Measurements from ENCODE around the gene MIA2.
"Not testable (repeated sequence)": the region's sequence is repeated elsewhere in the genome, so short reads cannot be mapped to it uniquely, and the experiment has no call there.

MIA2 gene

DNA sequence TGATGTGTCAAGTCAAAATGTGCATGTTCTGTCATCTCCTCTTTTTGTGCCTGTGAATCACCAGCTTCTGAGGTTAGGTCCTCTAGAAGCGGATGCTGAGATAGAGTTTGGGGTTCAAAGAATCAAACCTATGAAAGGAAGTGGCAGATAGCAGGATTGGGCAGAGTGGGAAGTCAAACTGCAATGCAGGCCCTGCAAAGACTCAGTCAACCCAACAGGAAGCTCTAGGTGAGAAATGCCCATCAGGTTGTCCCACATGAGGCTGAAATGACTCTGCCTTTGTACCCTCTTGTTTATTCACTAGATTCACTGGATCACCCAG lies 4.5 kb upstream of the MIA2 start:
- peak; percentile 60 for FAIRE-seq

DNA sequence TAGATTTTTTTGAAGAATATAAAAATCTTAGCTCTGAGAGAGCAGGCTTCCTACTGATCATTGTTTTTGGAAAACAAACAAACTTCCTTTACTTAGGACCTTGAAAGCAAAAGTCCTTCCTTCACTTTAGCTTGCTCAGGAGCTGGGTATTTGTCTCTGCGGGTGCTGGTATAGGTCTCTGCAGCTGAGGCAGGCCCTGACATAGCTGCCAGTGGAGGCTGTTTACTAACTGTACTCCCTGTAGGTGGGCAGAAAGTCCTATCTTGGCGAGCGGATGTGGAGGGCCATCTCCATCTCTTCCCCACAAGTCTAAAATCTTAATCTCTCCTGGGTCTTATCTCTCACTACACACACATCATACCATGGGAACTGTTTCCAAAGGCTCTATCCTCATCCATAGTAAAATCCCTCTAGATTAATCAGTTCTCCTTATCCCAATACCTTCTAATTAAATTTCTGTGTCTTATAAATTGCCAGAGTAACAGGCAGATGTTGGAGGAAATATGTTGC lies 4.1 kb upstream of the MIA2 start:
- FAIRE-seq, result no peak
- no peak for DNase-seq (ENCODE audit: extremely low spot score, insufficient read length, low read depth)

More for the DNA sequence above, 4.5 kb upstream of the MIA2 start:
- peak; percentile 12 for DNase-seq (ENCODE audit: extremely low spot score, insufficient read length, low read depth)

DNA sequence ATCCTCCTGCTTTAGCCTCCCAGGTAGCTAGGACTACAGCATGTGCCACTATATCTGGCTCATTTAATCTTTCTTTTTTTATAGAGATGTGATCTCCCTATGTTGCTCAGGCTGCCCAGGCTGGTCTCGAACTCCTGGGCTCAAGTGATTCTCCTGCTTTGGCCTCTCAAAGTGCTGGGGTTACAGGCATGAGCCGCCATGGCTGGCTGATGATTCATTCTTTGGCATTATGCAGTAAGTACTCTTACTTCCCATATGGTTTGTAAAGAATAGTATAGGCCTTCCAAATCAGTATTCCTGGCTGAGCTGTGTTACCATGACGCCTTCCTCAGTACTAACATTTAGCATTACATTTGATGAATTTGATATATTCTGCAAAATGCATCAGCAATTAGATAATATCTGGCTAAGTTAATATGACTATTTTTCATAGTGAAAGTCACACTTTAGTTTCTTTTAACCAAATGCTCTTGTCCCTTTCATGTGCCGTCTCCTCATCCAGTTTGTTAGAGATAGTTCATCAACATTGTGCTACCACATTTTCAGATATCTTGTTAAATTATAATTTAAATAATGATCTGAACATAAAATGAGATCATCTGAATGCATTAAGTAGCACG lies 3.2 kb upstream of the MIA2 start:
- FAIRE-seq (no peak), DNase-seq (ENCODE audit: extremely low spot score, insufficient read length, low read depth) (no peak)

DNA sequence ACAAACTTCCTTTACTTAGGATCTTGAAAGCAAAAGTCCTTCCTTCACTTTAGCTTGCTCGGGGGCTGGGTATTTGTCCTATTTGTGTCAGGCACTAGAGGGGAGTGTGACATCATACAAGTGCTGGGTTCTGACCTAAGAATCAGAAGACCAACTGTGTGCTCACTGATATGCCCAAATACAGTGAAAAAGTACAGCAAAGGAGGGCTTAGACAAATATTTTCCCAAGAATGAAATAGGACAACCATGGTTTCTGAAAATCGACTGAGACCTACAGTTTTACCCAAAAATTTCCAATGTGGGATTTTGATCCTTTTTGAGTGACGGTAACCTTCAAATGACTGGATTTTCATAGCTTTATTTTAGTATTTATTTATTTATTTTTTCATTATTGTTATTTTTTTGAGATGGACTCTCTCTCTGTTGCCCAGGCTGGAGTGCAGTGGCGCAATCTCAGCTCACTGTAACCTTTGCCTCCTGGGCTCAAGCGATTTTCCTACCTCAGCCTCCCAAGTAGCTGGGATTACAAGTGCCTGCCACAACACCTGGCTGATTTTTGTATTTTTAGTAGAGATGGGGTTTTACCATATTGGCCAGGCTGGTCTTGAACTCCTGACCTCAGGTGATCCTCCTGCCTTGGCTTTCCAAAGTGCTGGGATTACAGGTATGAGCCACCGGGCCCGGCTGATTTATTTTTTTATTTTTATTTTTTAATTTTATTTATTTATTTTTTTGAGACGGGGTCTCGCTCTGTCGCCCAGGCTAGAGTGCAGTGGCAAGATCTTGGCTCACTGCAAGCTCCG lies 1.8 kb upstream of the MIA2 start:
- FAIRE-seq, result peak; percentile 82
- DNase-seq (ENCODE audit: extremely low spot score, insufficient read length, low read depth), result peak; percentile 17

DNA sequence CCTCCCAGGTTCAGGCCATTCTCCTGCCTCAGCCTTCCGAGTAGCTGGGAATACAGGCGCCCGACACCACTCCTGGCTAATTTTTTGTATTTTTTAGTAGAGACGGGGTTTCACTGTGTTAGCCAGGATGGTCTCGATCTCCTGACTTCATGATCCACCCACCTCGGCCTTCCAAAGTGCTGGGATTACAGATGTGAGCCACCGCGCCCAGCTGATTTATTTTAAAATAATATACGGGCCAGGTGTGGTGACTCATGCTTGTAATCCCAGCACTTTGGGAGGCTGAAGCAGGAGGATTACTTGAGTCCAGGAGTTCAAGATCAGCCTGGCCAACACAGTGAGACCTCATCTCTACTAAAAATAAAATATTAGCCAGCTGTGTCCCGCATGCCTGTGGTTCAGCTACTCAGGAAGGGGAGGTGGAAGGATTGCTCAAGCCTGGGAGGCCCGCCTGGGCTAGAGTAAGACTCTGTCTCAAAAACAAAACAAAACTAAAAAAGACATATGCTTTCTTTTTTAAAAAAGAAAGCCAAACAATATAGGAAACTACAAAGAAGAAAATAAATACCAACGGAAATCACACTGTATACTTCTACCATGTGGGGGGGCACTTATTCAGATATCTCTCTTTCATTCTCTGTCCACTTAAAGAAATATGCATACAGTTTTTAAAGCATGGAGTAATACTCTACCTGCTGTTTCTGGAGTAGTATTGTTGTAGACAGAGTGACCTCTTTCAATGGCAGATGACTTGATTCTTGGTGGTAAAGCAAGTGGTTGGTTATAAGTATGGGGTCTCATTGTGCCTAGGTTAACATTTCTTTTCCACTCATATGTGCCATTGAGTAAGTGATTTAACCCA lies 930 bp upstream of the MIA2 start:
- DNase-seq (ENCODE audit: extremely low spot score, insufficient read length, low read depth) (no peak), FAIRE-seq (peak; percentile 58)

DNA sequence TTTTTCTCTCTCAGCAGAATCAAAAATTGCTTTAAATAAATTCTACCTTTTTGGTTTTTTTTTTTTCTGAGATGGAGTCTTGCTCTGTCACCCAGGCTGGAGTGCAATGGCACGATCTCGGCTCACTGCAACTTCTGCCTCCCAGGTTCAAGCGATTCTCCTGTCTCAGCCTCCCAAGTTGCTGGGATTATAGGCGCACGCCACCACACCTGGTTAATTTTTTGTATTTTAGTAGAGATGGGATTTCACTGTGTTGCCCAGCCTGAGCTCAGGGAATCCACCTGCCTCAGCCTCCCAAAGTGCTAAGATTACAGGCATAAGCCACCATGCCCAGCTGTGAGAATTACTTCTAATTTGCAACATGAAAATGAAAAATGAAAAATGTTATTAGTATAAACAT lies 1.3 kb downstream of the MIA2 start:
- DNase-seq (ENCODE audit: extremely low spot score, insufficient read length, low read depth); FAIRE-seq: not testable (repeated sequence)

DNA sequence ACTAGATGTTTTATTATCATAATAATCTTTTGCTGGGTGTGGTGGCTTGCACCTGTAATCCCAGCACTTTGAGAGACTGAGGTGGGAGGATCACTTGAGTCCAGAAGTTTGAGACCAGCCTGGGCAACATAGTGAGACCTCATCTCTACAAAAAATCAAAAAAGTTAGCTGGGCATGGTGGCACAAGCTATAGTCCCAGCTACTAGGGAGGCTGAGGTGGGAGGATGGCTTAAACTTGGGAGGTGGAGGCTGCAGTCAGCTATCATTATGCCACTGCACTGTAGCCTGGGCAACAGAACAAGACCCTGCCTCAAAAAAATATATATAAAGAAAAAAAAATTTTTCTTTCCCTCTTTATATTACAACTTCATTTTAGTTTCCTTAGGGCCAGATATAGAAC lies 1.8 kb downstream of the MIA2 start:
- FAIRE-seq; DNase-seq (ENCODE audit: extremely low spot score, insufficient read length, low read depth): not testable (repeated sequence)

DNA sequence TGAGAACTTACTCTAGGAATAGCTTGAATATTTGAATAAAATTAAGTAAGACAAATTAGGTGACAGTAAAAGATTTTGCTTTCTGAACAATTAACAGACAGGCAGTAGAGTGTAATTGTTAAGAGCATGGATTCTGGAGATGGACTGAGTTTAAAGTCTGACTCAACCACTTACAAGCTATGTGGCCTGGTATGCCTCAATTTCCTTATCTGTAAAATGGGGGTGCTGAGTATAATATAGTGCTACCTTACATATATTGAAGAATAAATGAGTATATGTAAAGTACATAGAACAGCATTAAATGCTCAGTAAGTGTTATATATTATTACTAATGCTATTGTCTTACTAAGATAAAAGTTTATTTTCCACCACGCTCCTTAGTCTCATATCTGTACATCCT lies 7.1 kb downstream of the MIA2 start:
- DNase-seq (ENCODE audit: extremely low spot score, insufficient read length, low read depth) (no peak), FAIRE-seq (no peak)

DNA sequence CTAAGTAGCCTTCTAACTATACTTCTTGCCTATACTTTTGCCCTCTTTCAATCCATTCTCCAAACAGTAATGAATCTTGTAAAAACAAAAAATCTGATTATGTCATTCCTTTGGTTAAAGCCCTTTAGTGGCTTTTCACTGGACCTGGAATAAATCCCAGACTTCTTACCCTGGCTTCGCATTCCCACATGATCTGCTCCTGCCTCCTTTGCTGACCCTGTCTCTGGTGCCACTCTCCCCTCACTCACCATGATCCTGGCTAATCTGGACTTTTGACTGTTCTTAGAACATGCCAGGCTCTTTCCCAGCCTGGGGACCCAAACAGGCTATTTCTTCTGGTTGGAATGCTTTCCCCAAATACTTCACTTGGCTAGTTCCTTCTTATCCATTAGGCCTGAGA lies 7.9 kb downstream of the MIA2 start:
- DNase-seq (ENCODE audit: extremely low spot score, insufficient read length, low read depth), result no peak
- FAIRE-seq, result no peak

DNA sequence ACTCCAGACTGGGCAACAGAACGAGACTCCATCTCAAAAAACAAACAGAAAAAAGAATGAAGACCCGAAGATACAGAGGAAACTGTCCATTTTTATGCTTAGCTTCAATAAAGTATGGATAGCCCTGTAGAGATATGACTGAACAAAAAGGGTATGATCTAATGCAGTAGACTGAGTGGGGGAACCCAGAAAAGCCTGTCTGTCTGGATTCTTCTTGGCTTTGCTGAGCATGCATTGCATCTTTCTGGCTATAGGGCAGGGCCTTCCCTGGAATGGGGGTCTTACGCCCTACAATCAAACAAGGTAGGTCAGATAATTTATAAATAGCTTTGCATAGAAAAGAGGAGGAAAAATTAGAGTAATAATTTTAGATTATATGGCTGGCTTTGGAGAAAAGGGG lies 10.1 kb downstream of the MIA2 start:
- FAIRE-seq (no peak), DNase-seq (ENCODE audit: extremely low spot score, insufficient read length, low read depth) (no peak)

DNA sequence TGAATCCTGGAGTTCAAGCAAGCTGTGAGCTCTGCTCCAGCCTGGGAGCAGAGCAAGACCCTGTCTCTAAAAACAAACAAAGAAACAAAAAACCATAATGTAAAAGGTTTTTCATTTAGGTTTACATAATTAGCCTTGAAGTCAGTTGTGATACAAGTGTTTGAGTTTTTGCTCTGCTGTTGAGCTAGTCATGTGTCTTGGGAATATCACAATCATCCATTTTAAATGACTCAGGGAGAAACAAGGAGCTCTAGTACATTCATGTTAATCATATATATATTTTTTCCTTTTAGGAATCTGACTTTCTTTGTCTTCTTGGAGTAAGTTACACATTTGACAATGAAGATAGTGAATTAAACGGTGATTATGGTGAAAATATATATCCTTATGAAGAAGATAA lies 12.9 kb downstream of the MIA2 start:
- FAIRE-seq (no peak), DNase-seq (ENCODE audit: extremely low spot score, insufficient read length, low read depth) (no peak)

DNA sequence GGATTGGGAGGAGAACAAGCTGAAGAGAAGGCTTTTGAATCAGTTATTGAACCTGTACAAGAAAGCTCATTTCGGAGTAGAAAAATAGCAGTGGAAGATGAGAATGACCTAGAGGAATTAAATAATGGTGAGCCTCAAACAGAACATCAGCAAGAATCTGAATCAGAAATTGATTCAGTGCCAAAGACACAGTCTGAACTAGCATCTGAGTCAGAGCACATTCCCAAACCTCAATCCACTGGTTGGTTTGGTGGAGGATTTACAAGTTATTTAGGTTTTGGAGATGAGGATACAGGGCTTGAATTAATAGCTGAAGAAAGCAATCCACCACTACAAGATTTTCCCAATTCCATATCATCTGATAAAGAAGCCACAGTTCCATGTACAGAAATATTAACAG lies 13.5 kb downstream of the MIA2 start:
- no peak for DNase-seq (ENCODE audit: extremely low spot score, insufficient read length, low read depth)
- no peak for FAIRE-seq

DNA sequence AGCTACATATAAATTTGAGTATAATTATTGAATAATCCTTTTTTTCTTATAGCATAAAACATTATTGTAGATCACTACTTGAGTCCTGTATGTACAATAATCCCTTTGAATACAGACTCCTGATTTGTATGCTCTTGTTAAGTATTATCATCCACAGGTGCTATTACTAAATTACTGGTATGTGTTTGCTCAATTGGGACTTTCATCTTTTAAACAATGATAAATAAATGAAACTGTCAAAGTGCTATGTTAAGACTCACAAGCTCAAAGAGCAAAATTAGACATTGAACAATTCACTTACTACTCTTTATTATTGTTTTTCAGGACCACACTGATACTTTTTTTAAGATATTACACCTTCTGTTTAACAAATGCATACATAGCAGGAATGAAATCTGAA lies 17.8 kb downstream of the MIA2 start:
- DNase-seq (ENCODE audit: extremely low spot score, insufficient read length, low read depth) (no peak), FAIRE-seq (no peak)

DNA sequence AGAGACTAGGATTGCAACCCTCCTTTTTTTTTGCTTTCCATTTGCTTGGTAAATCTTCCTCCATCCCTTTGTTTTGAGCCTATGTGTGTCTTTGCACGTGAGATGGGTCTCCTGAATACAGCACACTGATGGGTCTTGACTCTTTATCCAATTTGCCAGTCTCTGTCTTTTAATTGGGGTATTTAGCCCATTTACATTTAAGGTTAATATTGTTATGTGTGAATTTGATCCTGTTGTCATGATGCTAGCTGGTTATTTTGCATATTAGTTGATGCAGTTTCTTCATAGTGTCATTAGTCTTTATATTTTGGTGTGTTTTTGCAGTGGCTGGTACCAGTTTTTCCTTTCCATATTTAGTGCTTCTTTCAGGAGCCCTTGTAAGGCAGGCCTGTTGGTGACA lies 23.7 kb downstream of the MIA2 start:
- FAIRE-seq; DNase-seq (ENCODE audit: extremely low spot score, insufficient read length, low read depth): not testable (repeated sequence)

DNA sequence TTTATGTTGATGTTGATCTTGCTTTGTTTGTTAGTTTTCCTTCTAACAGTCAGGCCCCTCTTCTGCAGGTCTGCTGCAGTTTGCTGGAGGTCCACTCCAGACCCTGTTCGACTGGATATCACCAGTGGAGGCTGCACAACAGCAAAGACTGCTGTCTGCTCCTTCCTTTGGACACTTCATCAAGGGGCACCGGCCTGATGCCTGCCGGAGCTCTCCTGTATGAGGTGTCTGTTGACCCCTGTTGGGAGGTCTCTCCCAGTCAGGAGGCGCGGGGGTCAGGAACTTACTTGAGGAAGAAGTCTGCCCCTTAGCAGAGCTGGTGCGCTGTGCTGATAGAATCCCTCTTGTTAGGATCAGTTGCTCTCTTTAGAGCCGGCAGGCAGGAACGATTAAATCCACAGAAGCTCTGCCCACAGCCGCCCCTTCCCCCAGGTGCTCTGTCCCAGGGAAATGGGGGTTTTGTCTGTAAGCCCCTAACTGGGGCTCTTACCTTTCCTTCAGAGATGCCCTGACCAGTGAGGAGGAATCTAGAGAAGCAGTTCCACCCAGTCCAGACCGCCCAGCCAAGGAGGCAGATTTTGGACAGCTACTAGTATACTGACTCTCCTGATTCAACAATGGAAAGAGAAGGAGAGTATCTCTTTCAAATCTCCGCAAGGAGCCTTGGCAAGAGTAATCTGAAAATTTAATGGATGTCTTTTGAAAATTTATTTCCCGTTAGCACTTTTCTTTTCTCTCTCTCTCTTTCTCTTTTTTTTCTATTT lies 25.2 kb downstream of the MIA2 start:
- FAIRE-seq (no peak), DNase-seq (ENCODE audit: extremely low spot score, insufficient read length, low read depth) (no peak)

DNA sequence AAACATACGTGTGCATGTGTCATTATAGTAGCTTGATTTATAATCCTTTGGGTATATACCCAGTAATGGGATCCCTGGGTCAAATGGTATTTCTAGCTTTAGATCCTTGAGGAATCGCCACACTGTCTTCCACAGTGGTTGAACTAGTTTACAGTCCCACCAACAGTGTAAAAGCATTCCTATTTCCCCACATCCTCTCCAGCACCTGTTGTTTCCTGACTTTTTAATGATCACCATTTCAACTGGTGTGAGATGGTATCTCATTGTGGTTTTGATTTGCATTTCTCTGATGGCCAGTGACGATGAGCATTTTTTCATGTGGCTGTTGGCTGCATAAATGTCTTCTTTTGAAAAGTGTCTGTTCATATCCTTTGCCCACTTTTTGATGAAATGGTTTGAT lies 26.4 kb downstream of the MIA2 start:
- DNase-seq (ENCODE audit: extremely low spot score, insufficient read length, low read depth); FAIRE-seq: not testable (repeated sequence)

DNA sequence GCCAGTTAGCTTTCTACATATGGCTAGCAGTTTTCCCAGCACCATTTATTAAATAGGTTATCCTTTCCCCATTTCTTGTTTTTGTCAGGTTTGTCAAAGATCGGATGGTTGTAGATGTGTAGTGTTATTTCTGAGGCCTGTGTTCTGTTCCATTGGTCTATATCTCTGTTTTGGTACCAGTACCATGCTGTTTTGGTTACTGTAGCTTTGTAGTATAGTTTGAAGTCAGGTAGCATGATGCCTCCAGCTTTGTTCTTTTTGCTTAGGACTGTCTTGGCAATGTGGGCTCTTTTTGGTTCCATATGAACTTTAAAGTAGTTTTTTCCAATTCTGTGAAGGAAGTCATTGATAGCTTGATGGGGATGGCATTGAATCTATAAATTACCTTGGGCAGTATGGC lies 28.5 kb downstream of the MIA2 start:
- DNase-seq (ENCODE audit: extremely low spot score, insufficient read length, low read depth); FAIRE-seq: not testable (repeated sequence)

DNA sequence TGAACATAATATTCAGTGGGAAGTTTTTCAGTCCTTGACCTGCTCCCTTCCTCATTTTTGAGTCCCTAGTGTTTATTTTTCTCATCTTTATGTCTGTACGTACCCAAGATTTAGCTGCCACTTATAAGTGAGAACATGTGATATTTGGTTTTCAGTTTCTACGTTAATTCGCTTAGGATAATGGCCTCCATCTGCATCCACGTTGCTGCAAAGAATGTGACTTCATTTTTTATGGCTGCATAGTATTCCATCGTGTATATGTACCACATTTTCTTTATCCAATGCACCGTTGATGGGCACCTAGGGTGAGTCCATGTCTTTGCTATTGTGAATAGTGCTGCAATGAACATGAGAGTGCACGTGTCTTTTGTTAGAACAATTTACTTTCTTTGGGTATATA lies 30.3 kb downstream of the MIA2 start:
- no peak for DNase-seq (ENCODE audit: extremely low spot score, insufficient read length, low read depth)
- no peak for FAIRE-seq

DNA sequence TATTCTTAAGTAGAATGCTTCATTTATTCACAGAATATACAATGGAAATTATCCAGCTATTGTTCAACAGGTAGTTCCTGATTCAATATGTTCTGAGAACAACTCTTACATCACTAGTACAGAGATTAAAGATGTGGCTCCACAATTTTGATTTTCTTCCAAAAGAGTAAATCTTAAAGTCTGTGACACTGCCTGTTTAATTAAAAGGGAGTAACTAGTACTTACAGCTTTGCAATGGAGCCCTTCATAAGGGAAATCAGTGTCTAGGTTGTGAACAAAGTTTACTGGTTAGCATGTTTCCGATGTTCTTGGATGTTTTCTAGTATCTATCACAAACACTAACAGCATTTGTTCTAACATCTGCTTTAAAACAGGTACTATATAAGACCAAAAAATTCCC lies 30.8 kb downstream of the MIA2 start:
- DNase-seq (ENCODE audit: extremely low spot score, insufficient read length, low read depth) (no peak), FAIRE-seq (no peak)

DNA sequence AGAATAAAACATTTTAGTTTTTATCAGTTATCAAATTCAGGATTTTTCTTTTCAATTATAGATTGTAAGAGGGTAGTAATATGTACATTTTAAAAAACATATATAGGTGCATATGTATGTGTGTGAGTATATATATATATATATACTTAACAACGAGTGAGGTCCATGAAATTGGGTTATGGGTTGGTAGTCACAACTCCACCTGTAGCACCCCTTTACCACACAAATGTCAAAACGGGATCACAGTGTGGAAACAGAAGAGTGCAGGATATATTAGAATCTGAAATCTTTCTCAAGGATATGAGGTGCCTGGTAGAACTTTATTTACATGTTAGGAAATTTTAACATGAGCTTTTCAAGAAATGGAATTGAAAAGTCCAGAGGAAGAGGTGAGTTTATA lies 31.3 kb downstream of the MIA2 start:
- FAIRE-seq (no peak), DNase-seq (ENCODE audit: extremely low spot score, insufficient read length, low read depth) (no peak)
